ENCODE measurements around the gene NUAK2.
"Not testable (repeated sequence)": the region's sequence is repeated elsewhere in the genome, so short reads cannot be mapped to it uniquely, and the experiment has no call there.

NUAK2 gene

GRCh38 chr1:205321162-205321958, at the start of gene NUAK2:
Gene NUAK2 (minus strand): TSS chr1:205321745. CDS start chr1:205321628, 117 bp downstream.
- peak; percentile 73 for DNase-seq (ENCODE audit: low spot score)

- DNase-seq (ENCODE audit: low spot score), result no peak
Observed at GRCh38 chr1:205370780-205371179, 49.2 kb upstream of the NUAK2 start.

GRCh38 chr1:205369701-205370123, 48.2 kb upstream of the NUAK2 start:
- DNase-seq (ENCODE audit: low spot score), result no peak

- DNase-seq (ENCODE audit: low spot score), result no peak
Observed at GRCh38 chr1:205368478-205368877, 46.9 kb upstream of the NUAK2 start.

- DNase-seq (ENCODE audit: low spot score), result no peak
Observed at GRCh38 chr1:205365945-205366463, 44.5 kb upstream of the NUAK2 start.

- DNase-seq (ENCODE audit: low spot score), result not testable (repeated sequence)
Observed at GRCh38 chr1:205365086-205365485, 43.5 kb upstream of the NUAK2 start.

GRCh38 chr1:205360891-205361290, 39.3 kb upstream of the NUAK2 start:
- no peak for DNase-seq (ENCODE audit: low spot score)

GRCh38 chr1:205359771-205360565, 38.4 kb upstream of the NUAK2 start:
- no peak for DNase-seq (ENCODE audit: low spot score)

- DNase-seq (ENCODE audit: low spot score), result no peak
Observed at GRCh38 chr1:205358579-205358978, 37.0 kb upstream of the NUAK2 start.

GRCh38 chr1:205357567-205357966, 36.0 kb upstream of the NUAK2 start:
- no peak for DNase-seq (ENCODE audit: low spot score)

- no peak for DNase-seq (ENCODE audit: low spot score)
Observed at GRCh38 chr1:205356440-205357139, 35.0 kb upstream of the NUAK2 start, which contains the start of gene KLHDC8A. Gene KLHDC8A (minus strand): TSS chr1:205356922. CDS start chr1:205343604, 13,318 bp downstream.

- no peak for DNase-seq (ENCODE audit: low spot score)
Observed at GRCh38 chr1:205355075-205355453, 33.5 kb upstream of the NUAK2 start.

GRCh38 chr1:205354259-205355074, 32.9 kb upstream of the NUAK2 start:
- no peak for DNase-seq (ENCODE audit: low spot score)

- DNase-seq (ENCODE audit: low spot score), result no peak
Observed at GRCh38 chr1:205353612-205354011, 32.1 kb upstream of the NUAK2 start.

GRCh38 chr1:205353191-205353590, 31.6 kb upstream of the NUAK2 start:
- no peak for DNase-seq (ENCODE audit: low spot score)

- DNase-seq (ENCODE audit: low spot score), result no peak
Observed at GRCh38 chr1:205351984-205352713, 30.6 kb upstream of the NUAK2 start.

GRCh38 chr1:205350691-205351141, 29.2 kb upstream of the NUAK2 start:
- DNase-seq (ENCODE audit: low spot score), result no peak

- no peak for DNase-seq (ENCODE audit: low spot score)
Observed at GRCh38 chr1:205350124-205350523, 28.6 kb upstream of the NUAK2 start.

- no peak for DNase-seq (ENCODE audit: low spot score)
Observed at GRCh38 chr1:205348554-205349487, 27.3 kb upstream of the NUAK2 start.

All from kidney capillary endothelial cell (primary cell).